ENCODE results near the gene ADARB1.

GRCh38 chr21:45217010-45217409 lies 142.6 kb downstream of the ADARB1 start:
- TF ChIP-seq CTCF (IDR thresholded peaks at IDR 0.05) (no peak), POLR2AphosphoS5 (IDR thresholded peaks at IDR 0.05) (no peak), EP300 (IDR thresholded peaks at IDR 0.05) (no peak), POLR2A (IDR thresholded peaks at IDR 0.05; ENCODE audit: low read depth) (no peak)
